Naive thymus-derived CD4-positive, alpha-beta T cell (primary cell): ENCODE data around the gene SLC12A4. TPM values are rescaled to one million over a fixed set of nuclear protein-coding genes. Genes with fewer than 3 reads are reported as not detected.

Experiments
- ATAC-seq: fragments of 150-1000 bp; cut with Tn5 transposase; 2 replicates; pipeline ENCODE4 v1.10.0; 2021; ENCODE audit warnings: mild to moderate bottlenecking, moderate library complexity
- CTCF ChIA-PET: fragments of 350-600 bp; sonication (Branson Sonifier 250); formaldehyde crosslinking; loops from one replicate; lab custom pipeline; 2021; ENCODE audit warnings: antibody characterized with exemption; lab: Charles Lee
- POLR2A ChIA-PET: fragments of 350-600 bp; sonication (Branson Sonifier 250); formaldehyde crosslinking; loops from one replicate; lab custom pipeline; 2021; ENCODE audit warnings: antibody characterized with exemption, inconsistent platforms; lab: Charles Lee
- DNase-seq, 9 donors: peaks; one replicate each; pipeline versions ENCODE4 v3.0.0 to v3.0.0-alpha.2; 2020 to 2022; ENCODE audit warnings: mixed read lengths in 1 of 9
- H3K27ac ChIP-seq: one replicate; pipeline ENCODE4 v1.7.0; 2013; ENCODE audit warnings: mild to moderate bottlenecking, low read depth, low read length, moderate library complexity
- H3K27me3 ChIP-seq, 2 donors: one replicate each; pipeline ENCODE4 v1.7.0; 2013; ENCODE audit warnings: low read length in 2 of 2, mild to moderate bottlenecking in 2 of 2, moderate library complexity in 2 of 2; ENCODE audit not compliant: control insufficient read depth in 2 of 2, insufficient read depth in 2 of 2
- H3K36me3 ChIP-seq, 3 experiments: 1 replicate in 2 of 3; 2 replicates in 1 of 3; pipeline ENCODE4 v1.7.0; 2013; ENCODE audit warnings: low read length in 3 of 3, mild to moderate bottlenecking in 3 of 3, moderate library complexity in 1 of 3; ENCODE audit not compliant: insufficient read depth in 3 of 3, control insufficient read depth in 2 of 3
- H3K4me1 ChIP-seq, 2 donors: one replicate each; pipeline ENCODE4 v1.7.0; 2013; ENCODE audit warnings: low read length in 2 of 2, mild to moderate bottlenecking in 2 of 2, moderate library complexity in 1 of 2; ENCODE audit not compliant: control insufficient read depth in 2 of 2, insufficient read depth in 2 of 2
- H3K4me3 ChIP-seq: 2 replicates; pipeline ENCODE4 v1.7.0; 2013; ENCODE audit warnings: mild to moderate bottlenecking, low read length
- H3K9me3 ChIP-seq, 3 experiments: 1 replicate in 2 of 3; 2 replicates in 1 of 3; pipeline ENCODE4 v1.7.0; 2013; ENCODE audit warnings: low read length in 3 of 3; ENCODE audit not compliant: control insufficient read depth in 2 of 3
- H3K27ac Mint-ChIP-seq, 9 donors: one replicate each; pipeline ENCODE4 v1.8.0; 2020 to 2022; ENCODE audit warnings: mixed read lengths in 9 of 9, mild to moderate bottlenecking in 8 of 9, moderate library complexity in 5 of 9, inconsistent platforms in 2 of 9
- H3K27me3 Mint-ChIP-seq, 5 donors: one replicate each; pipeline ENCODE4 v1.8.0; 2021 to 2022; ENCODE audit warnings: mixed read lengths in 5 of 5, mild to moderate bottlenecking in 1 of 5
- H3K36me3 Mint-ChIP-seq, 5 donors: one replicate each; pipeline ENCODE4 v1.8.0; 2020 to 2022; ENCODE audit warnings: mixed read lengths in 5 of 5, mild to moderate bottlenecking in 3 of 5, inconsistent platforms in 1 of 5
- H3K4me1 Mint-ChIP-seq, 7 donors: one replicate each; pipeline ENCODE4 v1.8.0; 2020 to 2022; ENCODE audit warnings: mixed read lengths in 7 of 7, mild to moderate bottlenecking in 3 of 7, inconsistent platforms in 1 of 7
- H3K4me3 Mint-ChIP-seq, 10 donors: one replicate each; pipeline ENCODE4 v1.8.0; 2020 to 2022; ENCODE audit warnings: mild to moderate bottlenecking in 10 of 10, mixed read lengths in 10 of 10, moderate library complexity in 6 of 10, inconsistent platforms in 2 of 10
- H3K9me3 Mint-ChIP-seq, 11 donors: one replicate each; pipeline ENCODE4 v1.8.0; 2020 to 2022; ENCODE audit warnings: mixed read lengths in 11 of 11, mild to moderate bottlenecking in 4 of 11, inconsistent platforms in 1 of 11, moderate library complexity in 1 of 11
- intact Hi-C, 2 donors: fragments of 100-400 bp; cut with micrococcal nuclease; formaldehyde crosslinking; loops; one replicate each; pipeline ENCODE4 v1.15.1; 2023
- polyA plus RNA-seq, 2 donors: library from polyadenylated mRNA; unstranded; fragments of 300-500 nt; fragmentation: Illumina TruSeq; gene quantifications; one replicate each; pipeline ENCODE4 v1.2.3, GENCODE V29; 2021
- total RNA-seq, 6 experiments: library from RNA in 5 of 6; stranded (reverse) in 5 of 6; gene quantifications; 1 replicate in 5 of 6; 2 replicates in 1 of 6; pipeline ENCODE4 v1.2.3 and lab custom pipeline; 2021 to 2026

The SLC12A4 gene
- total and polyA plus RNA-seq, 7 experiments from 2014 or later = 3.8 to 44.4 (median 28.1) TPM

DNA sequence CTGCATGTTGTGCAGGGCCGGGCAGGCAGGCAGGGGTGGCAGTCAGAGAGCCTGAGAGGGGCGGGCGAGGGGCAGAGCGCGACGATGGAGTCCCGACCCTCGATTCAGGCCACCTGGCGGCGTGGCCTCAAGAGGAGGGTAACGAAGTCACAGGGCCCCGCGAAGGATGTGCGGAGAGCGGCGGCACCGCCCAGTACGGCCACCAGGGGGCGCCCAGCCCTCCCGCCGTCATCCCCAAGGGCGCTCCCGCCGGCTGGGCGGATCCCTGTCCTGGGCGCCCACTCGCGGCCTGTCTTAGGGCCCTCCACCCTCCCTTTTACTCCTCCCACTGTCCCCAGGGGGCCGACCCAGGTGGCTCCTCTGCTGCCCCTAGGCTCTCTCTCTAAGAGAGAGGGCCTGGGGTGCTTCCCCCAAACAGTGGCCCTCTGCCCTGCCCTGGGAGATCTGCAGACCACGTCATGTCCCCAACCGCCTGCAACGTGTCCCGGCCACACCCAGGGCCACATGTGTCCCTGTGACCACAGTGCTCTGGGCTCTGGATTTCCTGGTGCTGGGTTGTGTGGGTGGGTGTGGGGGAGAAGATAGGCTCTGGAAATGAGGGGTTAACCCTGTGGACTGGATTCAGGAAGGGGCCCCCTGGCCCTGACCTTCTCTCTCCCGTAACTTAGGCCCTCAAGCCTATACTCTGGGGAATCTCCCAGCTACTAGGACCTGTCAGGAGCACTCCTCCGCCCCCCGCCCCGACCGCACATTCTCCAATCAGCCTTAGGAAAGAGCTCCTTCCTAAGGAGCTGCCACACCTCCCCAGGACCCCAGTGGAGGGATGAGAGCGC, 25.0 kb upstream of the SLC12A4 start:
- Mint-ChIP-seq H3K36me3 (peaks cover 0 to 18% (median 0%) of the 10 kb centered on the region in 5 donors), H3K4me1 (peaks cover 10 to 48% (median 35%) of the 10 kb centered on the region in 7 donors), H3K27me3 (no peaks in the 10 kb centered on the region), H3K4me3 (peak overlapping the region; percentile 83 to 94 (median 92)), H3K27ac (peak overlapping the region; percentile 93 to 99 (median 97)), H3K9me3 (no peaks in the 10 kb centered on the region)
- no peaks in the 10 kb centered on the region for H3K9me3 ChIP-seq
- no peaks in the 10 kb centered on the region for H3K27me3 ChIP-seq
- ChIA-PET POLR2A (interaction anchor here (1.1 to 20.6 kb wide), 6 partner anchors 9 to 58 kb away, joined by 4 to 422 read pairs (median 14); partner anchors contain the start of genes DDX28, DPEP2NB and DUS2), CTCF (interaction anchor here (0.5 to 1.2 kb wide), 12 partner anchors 10 to 473 kb away, joined by 3 to 13 read pairs (median 5); partner anchors contain the start of genes DDX28, DPEP3 and DUS2)
- peak; percentile 74 to 90 (median 83) for DNase-seq
- peak overlapping the region; percentile 87 for H3K27ac ChIP-seq
- intact Hi-C loops = loop anchor here (1.0 to 2.0 kb wide), 10 partner anchors 10 to 472 kb away; partner anchors contain the start of genes DDX28 (in 2 of the 2), DUS2 (in 2 of the 2) and SLC12A4 (in 1 of the 2)
- ATAC-seq = peak; percentile 93
- H3K4me1 ChIP-seq = peaks cover 8 to 25% of the 10 kb centered on the region in 2 donors
- peaks cover 0 to 13% (median 0%) of the 10 kb centered on the region in 3 experiments for H3K36me3 ChIP-seq
- peak overlapping the region; percentile 65 for H3K4me3 ChIP-seq

DNA sequence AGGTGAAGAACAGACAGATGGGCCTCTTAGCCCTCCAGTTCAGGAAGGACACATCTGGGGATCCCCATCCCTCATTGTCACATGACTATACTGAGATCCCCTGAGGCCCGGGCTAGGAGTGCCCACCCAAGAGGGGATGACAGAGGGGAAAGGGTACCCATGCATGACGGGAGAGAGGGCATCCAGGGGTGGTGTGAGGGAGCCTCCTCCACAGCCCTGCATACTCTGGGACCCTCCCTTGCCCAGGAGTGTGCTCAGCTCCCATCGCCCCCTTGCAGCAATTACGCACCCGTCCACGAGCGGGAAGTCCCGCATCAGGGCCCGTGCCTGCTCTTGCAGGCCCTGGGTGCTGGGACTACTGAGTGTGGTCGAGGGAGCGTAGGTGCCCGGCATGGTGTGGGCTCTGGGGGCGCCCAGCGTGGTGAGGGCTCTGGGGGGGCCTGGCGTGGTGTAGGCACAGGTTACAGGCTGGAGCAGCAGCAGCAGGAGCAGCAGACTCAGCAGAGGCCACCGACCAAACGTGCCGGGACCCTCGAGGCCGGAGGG, 24.3 kb upstream of the SLC12A4 start:
- H3K9me3 Mint-ChIP-seq = no peaks in the 10 kb centered on the region
- H3K4me1 Mint-ChIP-seq = peaks cover 17 to 49% (median 37%) of the 10 kb centered on the region in 7 donors
- Histone ChIP-seq H3K36me3 (peaks cover 0 to 13% (median 0%) of the 10 kb centered on the region in 3 experiments), H3K4me1 (peaks cover 8 to 22% of the 10 kb centered on the region in 2 donors), H3K27me3 (no peaks in the 10 kb centered on the region), H3K27ac (peak overlapping the region; percentile 87), H3K4me3 (no peak overlapping the region), H3K9me3 (no peaks in the 10 kb centered on the region)
- DNase-seq = peak in 1 of 9 donors; percentile 28
- intact Hi-C loops = loop anchor here (1.0 to 2.0 kb wide), 10 partner anchors 9 to 471 kb away; partner anchors contain the start of genes DDX28 (in 2 of the 2), DUS2 (in 2 of the 2) and SLC12A4 (in 1 of the 2)
- POLR2A ChIA-PET = interaction anchor here (1.2 to 20.6 kb wide), 4 partner anchors 9 to 41 kb away, joined by 3 to 422 read pairs (median 11); partner anchors contain the start of genes DDX28, DPEP2NB and DUS2
- CTCF ChIA-PET = interaction anchor here (0.6 to 4.5 kb wide), 7 partner anchors 10 to 231 kb away, joined by 3 to 24 read pairs (median 3); partner anchors contain the start of genes DDX28 and DUS2
- no peaks in the 10 kb centered on the region for H3K27me3 Mint-ChIP-seq
- no peak for ATAC-seq
- peaks cover 0 to 17% (median 0%) of the 10 kb centered on the region in 5 donors for H3K36me3 Mint-ChIP-seq
- peak overlapping the region; percentile 82 to 99 (median 97) for H3K27ac Mint-ChIP-seq
- H3K4me3 Mint-ChIP-seq = peak overlapping the region in 9 of 10 donors; percentile 14 to 94 (median 91)

DNA sequence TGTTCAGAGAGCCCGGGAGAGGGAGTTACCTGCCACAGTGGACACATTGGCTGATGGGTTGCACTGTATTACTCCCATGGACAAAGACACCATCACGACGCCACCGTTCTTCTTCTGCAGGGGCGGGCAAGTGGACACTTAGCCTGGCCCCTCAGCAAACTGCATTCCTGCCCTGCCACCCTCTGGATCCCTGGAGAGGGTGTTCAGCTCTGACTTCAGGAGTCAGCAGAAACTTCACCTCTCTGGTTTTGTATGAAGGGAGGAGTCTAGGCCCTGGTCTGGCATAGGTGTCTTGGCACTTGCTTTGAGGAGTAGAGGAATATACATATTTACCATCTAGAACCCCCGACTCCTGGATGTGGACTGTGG, 21.6 kb upstream of the SLC12A4 start:
- POLR2A ChIA-PET = interaction anchor here (0.6 to 20.6 kb wide), 5 partner anchors 9 to 50 kb away, joined by 4 to 422 read pairs (median 7); partner anchors contain the start of genes DDX28, DPEP2, DPEP2NB and DUS2
- Histone ChIP-seq H3K4me3 (no peak overlapping the region), H3K27me3 (no peaks in the 10 kb centered on the region), H3K4me1 (peaks cover 8 to 20% of the 10 kb centered on the region in 2 donors), H3K36me3 (peaks cover 0 to 13% (median 0%) of the 10 kb centered on the region in 3 experiments), H3K9me3 (no peaks in the 10 kb centered on the region), H3K27ac (no peak overlapping the region)
- ATAC-seq = no peak
- Mint-ChIP-seq H3K4me1 (peaks cover 13 to 37% (median 23%) of the 10 kb centered on the region in 7 donors), H3K27me3 (no peaks in the 10 kb centered on the region), H3K9me3 (no peaks in the 10 kb centered on the region), H3K36me3 (peaks cover 0 to 6% (median 0%) of the 10 kb centered on the region in 5 donors), H3K27ac (peak overlapping the region in 7 of 9 donors; percentile 30 to 81 (median 52)), H3K4me3 (no peak overlapping the region)
- intact Hi-C loops = no loop called here
- no peak for DNase-seq
- CTCF ChIA-PET = interaction anchor here (0.6 to 4.5 kb wide), 5 partner anchors 15 to 105 kb away, joined by 3 to 24 read pairs (median 4); partner anchors contain the start of genes DDX28 and DUS2

DNA sequence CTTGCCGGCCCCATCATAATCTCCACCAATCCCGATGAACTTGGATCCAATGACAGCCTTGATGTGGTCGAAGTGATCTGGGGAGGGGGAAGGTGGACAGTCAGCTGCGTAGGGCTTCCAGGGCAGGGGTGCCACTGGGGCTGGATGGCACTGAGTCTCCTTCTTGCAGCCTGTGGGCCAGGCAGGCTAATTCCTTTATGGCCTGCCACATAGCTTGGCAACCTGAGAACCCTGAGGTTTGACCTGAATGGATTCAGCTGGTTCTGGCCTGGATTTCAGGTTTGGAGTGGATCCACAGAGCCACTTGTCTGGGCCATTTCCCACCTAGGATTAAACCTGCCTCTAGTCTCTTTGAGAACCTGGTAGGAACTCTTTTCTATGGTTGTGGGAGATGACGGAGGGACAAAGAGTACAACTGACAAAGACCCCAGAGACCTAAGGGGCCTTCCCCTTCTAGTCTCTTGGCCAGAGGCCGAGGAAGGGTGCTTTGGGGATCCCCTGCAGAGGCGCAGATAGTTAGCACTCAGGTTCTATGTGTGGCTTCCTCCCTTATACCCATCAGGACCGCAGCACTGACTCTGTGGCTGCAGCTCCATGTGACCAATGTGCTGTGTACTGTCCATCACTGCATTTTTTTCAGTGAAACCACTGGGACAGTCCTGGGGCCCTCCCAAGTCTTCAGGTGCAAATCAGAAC, 21.0 kb upstream of the SLC12A4 start:
- no peaks in the 10 kb centered on the region for H3K9me3 Mint-ChIP-seq

DNA sequence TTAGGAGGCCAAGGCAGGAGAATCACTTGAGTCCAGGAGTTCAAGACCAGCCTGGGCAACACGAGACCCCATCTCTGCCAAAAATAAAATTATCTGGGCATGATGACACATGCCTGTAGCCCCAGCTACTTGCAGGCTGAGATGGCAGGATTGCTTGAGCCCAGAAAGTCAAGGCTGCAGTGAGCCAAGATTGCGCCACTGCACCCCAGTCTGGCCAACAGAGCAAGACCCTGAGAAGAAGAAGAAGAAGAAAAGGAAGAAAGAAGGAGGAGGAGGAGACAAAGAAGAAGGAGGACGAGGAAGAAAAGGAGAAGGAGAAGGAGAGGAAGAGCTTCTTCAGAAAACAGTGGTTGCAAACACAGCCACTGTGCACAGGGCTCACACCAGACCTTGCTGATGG, 20.2 kb upstream of the SLC12A4 start:
- ATAC-seq = no peak
- H3K36me3 ChIP-seq = peaks cover 0 to 13% (median 0%) of the 10 kb centered on the region in 3 experiments
- H3K27me3 ChIP-seq = no peaks in the 10 kb centered on the region
- Mint-ChIP-seq H3K4me1 (peaks cover 21 to 41% (median 26%) of the 10 kb centered on the region in 7 donors), H3K27ac (peak overlapping the region in 8 of 9 donors; percentile 38 to 96 (median 74)), H3K4me3 (no peak overlapping the region), H3K36me3 (peaks cover 0 to 4% (median 0%) of the 10 kb centered on the region in 5 donors), H3K27me3 (no peaks in the 10 kb centered on the region), H3K9me3 (no peaks in the 10 kb centered on the region)
- no peaks in the 10 kb centered on the region for H3K9me3 ChIP-seq
- no peak overlapping the region for H3K27ac ChIP-seq
- no peak overlapping the region for H3K4me3 ChIP-seq
- H3K4me1 ChIP-seq = peaks cover 10 to 28% of the 10 kb centered on the region in 2 donors
- POLR2A ChIA-PET = interaction anchor here (1.0 to 20.6 kb wide), 9 partner anchors 10 to 283 kb away, joined by 3 to 422 read pairs (median 3); partner anchors contain the start of genes DDX28, DPEP2, DPEP2NB and DUS2
- CTCF ChIA-PET = interaction anchor here (0.7 to 4.5 kb wide), 6 partner anchors 10 to 103 kb away, joined by 3 to 24 read pairs (median 4); partner anchors contain the start of genes DDX28, DPEP2 and DUS2
- DNase-seq = no peak
- intact Hi-C loops = no loop called here

More for the DNA sequence above, 21.0 kb upstream of the SLC12A4 start:
- Mint-ChIP-seq H3K4me3 (no peak overlapping the region), H3K36me3 (peaks cover 0 to 6% (median 0%) of the 10 kb centered on the region in 5 donors), H3K4me1 (peaks cover 17 to 37% (median 23%) of the 10 kb centered on the region in 7 donors), H3K27me3 (no peaks in the 10 kb centered on the region), H3K27ac (peak overlapping the region in 7 of 9 donors; percentile 14 to 81 (median 52))
- no peaks in the 10 kb centered on the region for H3K9me3 ChIP-seq
- intact Hi-C loops = no loop called here
- no peaks in the 10 kb centered on the region for H3K27me3 ChIP-seq
- peaks cover 0 to 13% (median 0%) of the 10 kb centered on the region in 3 experiments for H3K36me3 ChIP-seq
- peaks cover 12 to 25% of the 10 kb centered on the region in 2 donors for H3K4me1 ChIP-seq
- no peak overlapping the region for H3K27ac ChIP-seq
- ATAC-seq (no peak), DNase-seq (no peak)
- ChIA-PET CTCF (interaction anchor here (0.6 to 4.5 kb wide), 5 partner anchors 16 to 104 kb away, joined by 3 to 24 read pairs (median 4); partner anchors contain the start of genes DDX28 and DUS2), POLR2A (interaction anchor here (0.6 to 20.6 kb wide), 9 partner anchors 10 to 282 kb away, joined by 3 to 422 read pairs (median 4); partner anchors contain the start of genes DDX28, DPEP2, DPEP2NB and DUS2)
- H3K4me3 ChIP-seq = no peak overlapping the region
